ENCODE results near the gene RXFP2. TPM values are rescaled to one million over a fixed set of nuclear protein-coding genes. Genes with fewer than 3 reads are reported as not detected.
A peak's percentile ranks its signal among the peaks of the same experiment; 100 is the strongest.

The RXFP2 gene
- total and polyA plus RNA-seq, 2 donors (not counting 3 experiments of a cell fraction or from before 2014, with no cell fraction given): not detected

DNA sequence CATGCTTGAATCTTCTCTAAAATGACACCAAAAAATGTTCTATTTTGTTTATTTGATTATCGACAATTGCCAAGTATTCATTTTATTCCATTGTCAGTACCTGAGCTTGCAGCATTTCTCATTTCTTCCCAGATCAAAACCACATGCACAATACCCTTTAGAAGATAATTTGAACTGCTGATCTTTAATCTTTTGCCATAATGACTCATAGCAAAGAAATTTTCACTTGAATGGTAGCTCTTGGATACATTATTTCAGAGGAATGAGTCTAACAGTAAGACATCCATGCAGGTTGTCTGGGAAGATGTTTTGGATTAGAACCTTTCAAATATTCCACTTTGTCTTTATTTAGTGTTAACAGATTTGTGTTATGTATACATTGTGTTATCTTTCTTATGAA is 42.0 kb upstream of the RXFP2 start:
- no peak overlapping the region for H3K4me2 ChIP-seq (ENCODE audit: insufficient read depth, low read length)
- no peak overlapping the region for H3K9ac ChIP-seq (replicated peaks; ENCODE audit: extremely low read depth, insufficient read depth, low read length)
- dilution Hi-C loops (cut with MboI; ENCODE audit: extremely low pct_ligation_motif_present, low sequenced_read_pairs): no loop called here
- H3K27me3 ChIP-seq (ENCODE audit: control insufficient read depth in 2 of 2, insufficient read depth in 2 of 2, low read length in 2 of 2): peaks cover 0 to 2% of the 10 kb centered on the region in 2 experiments
- H3K4me3 ChIP-seq (replicated peaks in 1 of 3; ENCODE audit: insufficient read depth in 1 of 3, low read depth in 1 of 3, low read length in 3 of 3): no peak overlapping the region
- TF ChIP-seq FOS (IDR thresholded peaks at IDR 0.05; ENCODE audit: borderline replicate concordance, insufficient read depth, low read length): no peak
- TF ChIP-seq GATA2 (IDR thresholded peaks at IDR 0.05; ENCODE audit: insufficient read depth, insufficient read length, low read depth, low read length): no peak
- no peak for TF ChIP-seq EZH2 (IDR thresholded peaks at IDR 0.05; ENCODE audit: borderline replicate concordance, low read depth, low read length, severe bottlenecking)
- TF ChIP-seq POLR2A (IDR thresholded peaks at IDR 0.05; ENCODE audit: low read depth, low read length): no peak
- no peak for TF ChIP-seq JUN (IDR thresholded peaks at IDR 0.05; ENCODE audit: borderline replicate concordance, insufficient read depth, insufficient read length, low read depth)
- TF ChIP-seq, protein P1, sequence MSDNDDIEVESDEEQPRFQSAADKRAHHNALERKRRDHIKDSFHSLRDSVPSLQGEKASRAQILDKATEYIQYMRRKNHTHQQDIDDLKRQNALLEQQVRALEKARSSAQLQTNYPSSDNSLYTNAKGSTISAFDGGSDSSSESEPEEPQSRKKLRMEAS (IDR thresholded peaks at IDR 0.05; ENCODE audit: insufficient read depth, insufficient read length): no peak
- TF ChIP-seq MYC (IDR thresholded peaks at IDR 0.05; ENCODE audit: low read depth, low read length): no peak
- TF ChIP-seq CTCF (IDR thresholded peaks at IDR 0.05; ENCODE audit: extremely low read depth in 1 of 2, insufficient read depth in 1 of 2, low read depth in 1 of 2, low read length in 2 of 2): no peak
- TF ChIP-seq POLR2AphosphoS5 (IDR thresholded peaks at IDR 0.05; ENCODE audit: insufficient read depth, low read depth, low read length): no peak
- no peaks in the 10 kb centered on the region for H3K79me2 ChIP-seq (ENCODE audit: control insufficient read depth, insufficient read depth, low read length)
- no peaks in the 10 kb centered on the region for H3K9me1 ChIP-seq (replicated peaks; ENCODE audit: control insufficient read depth, extremely low read depth, insufficient read depth, low read length)
- H3K27ac ChIP-seq (ENCODE audit: insufficient read depth, low read depth, low read length): no peak overlapping the region
- H3K36me3 ChIP-seq (ENCODE audit: control insufficient read depth in 2 of 2, extremely low read depth in 1 of 2, insufficient read depth in 2 of 2, low read length in 2 of 2): no peaks in the 10 kb centered on the region
- BruUV-seq (replicated peaks): no TSS peak
- peak; percentile 12 for DNase-seq (ENCODE audit: low read depth, low spot score)
- no peaks in the 10 kb centered on the region for H3K4me1 ChIP-seq (ENCODE audit: control insufficient read depth, extremely low read depth, insufficient read depth, low read length)
- no peaks in the 10 kb centered on the region for H4K20me1 ChIP-seq (replicated peaks; ENCODE audit: control insufficient read depth, extremely low read depth, insufficient read depth, low read length)
- no peak overlapping the region for H2AFZ ChIP-seq (ENCODE audit: low read depth, low read length)
- CTCF ChIA-PET: interaction anchor here (0.6 to 4.4 kb wide), 9 partner anchors 10 to 273 kb away, joined by 3 to 323 read pairs (median 3); no protein-coding TSS in a partner anchor
- intact Hi-C loops (cut with micrococcal nuclease): no loop called here
- no peak for FAIRE-seq
- POLR2A ChIA-PET: no interaction called here
- no peaks in the 10 kb centered on the region for H3K9me3 ChIP-seq (replicated peaks; ENCODE audit: control insufficient read depth, insufficient read depth, low read length)

All from endothelial cell of umbilical vein (primary cell).